ENCODE results near the gene SHC4. TPM values are rescaled to one million over a fixed set of nuclear protein-coding genes. Genes with fewer than 3 reads are reported as not detected.
A peak's percentile ranks its signal among the peaks of the same experiment; 100 is the strongest.

Gene SHC4
- total RNA-seq, 4 donors from 2014 or later = 1.8 to 2.3 (median 2.1) TPM

DNA sequence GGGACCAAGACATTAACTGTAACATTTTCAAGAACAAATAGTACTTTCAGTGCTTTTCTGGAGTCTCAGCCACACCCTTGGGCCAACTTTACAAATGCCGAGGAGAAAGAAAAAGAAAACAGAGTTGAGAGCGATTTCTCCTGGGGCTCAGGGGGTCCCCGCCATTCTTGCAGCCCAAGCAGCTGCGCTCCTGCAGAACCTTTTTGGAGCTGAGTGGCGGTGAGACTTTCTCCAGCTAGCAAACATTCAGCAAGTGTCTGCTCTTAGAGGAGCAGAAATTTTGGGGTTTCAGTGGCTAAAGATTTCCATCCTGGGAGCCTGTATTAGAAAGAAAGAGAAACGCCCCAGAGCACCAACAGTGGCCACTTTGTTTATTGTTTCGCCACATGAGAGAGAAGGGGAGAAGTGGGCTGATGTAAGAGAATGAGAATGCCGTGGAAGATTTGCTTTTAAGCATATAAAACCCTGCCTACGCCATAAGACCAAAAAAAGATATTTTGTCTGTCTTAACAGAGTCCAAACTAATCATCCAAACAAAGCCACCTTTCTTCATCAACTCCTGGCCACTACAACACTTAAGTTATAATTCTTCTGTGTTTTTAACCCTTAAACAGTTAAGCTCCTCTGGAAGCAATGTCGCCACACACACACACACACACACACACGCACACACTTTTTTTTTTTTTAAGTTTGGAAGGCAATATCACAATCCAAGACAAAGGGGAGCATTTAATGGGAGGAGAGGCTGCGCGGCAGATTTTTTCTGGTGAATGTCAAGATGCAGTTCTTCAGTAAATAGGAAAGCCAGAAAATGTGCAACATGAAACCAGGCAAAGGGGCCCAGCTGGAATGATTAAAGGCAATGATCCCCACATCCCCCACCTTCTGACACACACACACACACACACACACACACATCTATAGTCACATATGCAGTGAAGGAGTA lies 66.6 kb downstream of the SHC4 start:
- WGBS = 44% methylated on average over 13 of the region's 13 CpGs
- no peak for DNase-seq (ENCODE audit: extremely low spot score)
- H3K27me3 ChIP-seq = peaks cover 0 to 5% (median 0%) of the 10 kb centered on the region in 4 donors
- no peaks in the 10 kb centered on the region for H3K4me1 ChIP-seq
- H3K27ac ChIP-seq (replicated peaks in 1 of 4) = peak overlapping the region; percentile 47 to 72 (median 62)
- intact Hi-C loops (cut with DNase I) = no loop called here
- H3K9me3 ChIP-seq = no peaks in the 10 kb centered on the region
- H3K36me3 ChIP-seq = no peaks in the 10 kb centered on the region
- TF ChIP-seq POLR2AphosphoS5 (IDR thresholded peaks at IDR 0.05) (no peak), POLR2A (IDR thresholded peaks at IDR 0.05; ENCODE audit: low read depth) (no peak), EP300 (IDR thresholded peaks at IDR 0.05) (no peak)
- TF ChIP-seq, protein P1, sequence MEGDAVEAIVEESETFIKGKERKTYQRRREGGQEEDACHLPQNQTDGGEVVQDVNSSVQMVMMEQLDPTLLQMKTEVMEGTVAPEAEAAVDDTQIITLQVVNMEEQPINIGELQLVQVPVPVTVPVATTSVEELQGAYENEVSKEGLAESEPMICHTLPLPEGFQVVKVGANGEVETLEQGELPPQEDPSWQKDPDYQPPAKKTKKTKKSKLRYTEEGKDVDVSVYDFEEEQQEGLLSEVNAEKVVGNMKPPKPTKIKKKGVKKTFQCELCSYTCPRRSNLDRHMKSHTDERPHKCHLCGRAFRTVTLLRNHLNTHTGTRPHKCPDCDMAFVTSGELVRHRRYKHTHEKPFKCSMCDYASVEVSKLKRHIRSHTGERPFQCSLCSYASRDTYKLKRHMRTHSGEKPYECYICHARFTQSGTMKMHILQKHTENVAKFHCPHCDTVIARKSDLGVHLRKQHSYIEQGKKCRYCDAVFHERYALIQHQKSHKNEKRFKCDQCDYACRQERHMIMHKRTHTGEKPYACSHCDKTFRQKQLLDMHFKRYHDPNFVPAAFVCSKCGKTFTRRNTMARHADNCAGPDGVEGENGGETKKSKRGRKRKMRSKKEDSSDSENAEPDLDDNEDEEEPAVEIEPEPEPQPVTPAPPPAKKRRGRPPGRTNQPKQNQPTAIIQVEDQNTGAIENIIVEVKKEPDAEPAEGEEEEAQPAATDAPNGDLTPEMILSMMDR (IDR thresholded peaks at IDR 0.05) = no peak
- peak overlapping the region; percentile 23 to 37 (median 26) for H3K4me3 ChIP-seq

DNA sequence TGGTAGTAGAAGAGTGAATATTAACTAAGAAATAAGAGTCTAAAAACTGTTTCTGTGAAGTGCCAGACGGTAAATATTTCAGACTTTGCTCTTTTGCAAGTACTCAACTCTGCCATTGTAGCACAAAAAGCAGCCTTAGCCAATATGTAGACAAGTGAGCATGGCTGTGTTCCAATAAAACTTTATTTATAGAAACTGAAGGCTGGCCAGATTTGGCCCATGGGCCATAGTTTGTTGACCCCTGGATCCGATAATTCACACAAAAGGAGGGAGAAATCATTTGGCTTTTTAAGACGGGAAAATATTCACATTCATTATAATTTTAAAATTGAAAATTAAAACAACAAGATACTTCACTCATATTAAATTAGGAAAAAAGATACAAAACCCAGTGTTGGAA lies 70.4 kb downstream of the SHC4 start:
- Histone ChIP-seq H3K9me3 (no peaks in the 10 kb centered on the region), H3K27ac (replicated peaks in 1 of 4) (no peak overlapping the region), H3K36me3 (no peaks in the 10 kb centered on the region), H3K4me3 (no peak overlapping the region), H3K27me3 (peaks cover 0 to 2% (median 0%) of the 10 kb centered on the region in 4 donors), H3K4me1 (peaks cover 0 to 5% (median 0%) of the 10 kb centered on the region in 4 donors)
- DNase-seq (ENCODE audit: extremely low spot score) = no peak
- intact Hi-C loops (cut with DNase I) = no loop called here
- TF ChIP-seq EP300 (IDR thresholded peaks at IDR 0.05) (no peak), POLR2A (IDR thresholded peaks at IDR 0.05; ENCODE audit: low read depth) (no peak), POLR2AphosphoS5 (IDR thresholded peaks at IDR 0.05) (no peak)
- TF ChIP-seq, protein P1 (IDR thresholded peaks at IDR 0.05) = no peak
- 75% methylated on average over 3 of the region's 3 CpGs for WGBS

DNA sequence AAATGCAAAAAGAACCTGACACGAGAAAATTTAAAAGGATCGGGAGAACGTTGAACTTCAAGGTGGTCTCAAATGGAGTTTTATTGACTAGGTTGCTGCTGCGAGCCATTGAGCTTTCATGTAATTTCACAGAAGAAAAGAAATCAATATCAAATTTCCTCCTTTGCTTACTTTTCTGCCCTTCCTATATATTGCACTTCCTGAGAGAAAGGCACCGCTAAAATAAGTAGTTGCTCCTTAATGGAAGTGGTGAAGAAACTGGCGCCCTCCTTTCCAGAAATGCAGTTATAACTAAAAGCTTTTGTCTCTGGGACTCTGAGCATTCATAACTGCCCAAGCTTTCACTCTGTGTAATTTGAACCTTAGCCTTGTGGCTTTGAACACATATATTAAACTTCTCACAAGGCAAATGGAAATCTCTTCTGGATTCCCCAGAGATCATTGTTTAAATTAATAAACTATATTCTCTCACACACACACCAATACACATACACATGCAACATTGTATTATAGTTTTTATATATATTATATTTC lies 72.4 kb downstream of the SHC4 start:
- peaks cover 0 to 5% (median 0%) of the 10 kb centered on the region in 4 donors for H3K4me1 ChIP-seq
- WGBS = 85% methylated on average over 6 of the region's 6 CpGs
- no peak overlapping the region for H3K4me3 ChIP-seq
- no peaks in the 10 kb centered on the region for H3K9me3 ChIP-seq
- TF ChIP-seq POLR2A (IDR thresholded peaks at IDR 0.05; ENCODE audit: low read depth) = no peak
- TF ChIP-seq EP300 (IDR thresholded peaks at IDR 0.05) = no peak
- no peak for TF ChIP-seq POLR2AphosphoS5 (IDR thresholded peaks at IDR 0.05)
- TF ChIP-seq, protein P1 (IDR thresholded peaks at IDR 0.05) = no peak
- H3K27ac ChIP-seq (replicated peaks in 1 of 4) = no peak overlapping the region
- no peak for DNase-seq (ENCODE audit: extremely low spot score)
- H3K36me3 ChIP-seq = no peaks in the 10 kb centered on the region
- intact Hi-C loops (cut with DNase I) = no loop called here
- H3K27me3 ChIP-seq = no peaks in the 10 kb centered on the region

DNA sequence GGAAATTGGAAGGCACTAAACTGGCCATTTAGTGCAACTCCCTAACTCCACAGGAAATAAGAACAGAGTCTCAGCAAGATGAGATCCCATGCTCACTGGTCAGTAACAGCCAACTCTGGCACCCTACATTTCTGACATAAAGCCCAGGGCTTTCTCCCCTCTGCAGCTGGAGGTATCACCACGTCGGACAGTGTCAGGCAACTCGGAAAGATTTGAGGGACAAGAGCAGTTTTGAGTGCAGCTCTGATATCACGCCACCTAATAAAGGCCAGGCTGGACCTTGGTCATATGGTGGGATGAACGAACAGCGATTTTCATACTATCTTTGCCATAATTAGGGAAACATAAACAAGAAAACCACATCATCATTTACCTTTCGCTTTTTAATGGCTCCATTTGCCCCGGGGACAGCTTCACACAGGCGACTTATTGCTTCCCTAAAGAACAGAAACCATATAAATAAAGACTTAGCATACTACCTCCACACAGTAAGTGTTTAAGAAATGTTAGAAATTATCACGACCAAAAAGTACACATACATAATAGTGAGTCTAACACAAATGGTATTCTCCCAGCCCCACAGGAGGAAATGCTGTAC lies 73.2 kb downstream of the SHC4 start:
- TF ChIP-seq, protein P1 (IDR thresholded peaks at IDR 0.05) = no peak
- no peak for TF ChIP-seq POLR2A (IDR thresholded peaks at IDR 0.05; ENCODE audit: low read depth)
- TF ChIP-seq POLR2AphosphoS5 (IDR thresholded peaks at IDR 0.05) = no peak
- no peak for TF ChIP-seq EP300 (IDR thresholded peaks at IDR 0.05)
- WGBS = 80% methylated on average over 10 of the region's 10 CpGs

More for the DNA sequence above, 73.2 kb downstream of the SHC4 start:
- Histone ChIP-seq H3K27me3 (no peaks in the 10 kb centered on the region), H3K4me1 (peaks cover 0 to 5% (median 0%) of the 10 kb centered on the region in 4 donors), H3K36me3 (no peaks in the 10 kb centered on the region), H3K27ac (replicated peaks in 1 of 4) (no peak overlapping the region), H3K4me3 (no peak overlapping the region), H3K9me3 (no peaks in the 10 kb centered on the region)
- intact Hi-C loops (cut with DNase I) = no loop called here
- no peak for DNase-seq (ENCODE audit: extremely low spot score)

Measured in esophagus muscularis mucosa (tissue), 4 donors.